ENCODE results near the gene MGLL. TPM values are rescaled to one million over a fixed set of nuclear protein-coding genes. Genes with fewer than 3 reads are reported as not detected.

MGLL gene
- total RNA-seq, 4 donors from 2014 or later, result 37.9 to 54.3 (median 45.2) TPM

DNA sequence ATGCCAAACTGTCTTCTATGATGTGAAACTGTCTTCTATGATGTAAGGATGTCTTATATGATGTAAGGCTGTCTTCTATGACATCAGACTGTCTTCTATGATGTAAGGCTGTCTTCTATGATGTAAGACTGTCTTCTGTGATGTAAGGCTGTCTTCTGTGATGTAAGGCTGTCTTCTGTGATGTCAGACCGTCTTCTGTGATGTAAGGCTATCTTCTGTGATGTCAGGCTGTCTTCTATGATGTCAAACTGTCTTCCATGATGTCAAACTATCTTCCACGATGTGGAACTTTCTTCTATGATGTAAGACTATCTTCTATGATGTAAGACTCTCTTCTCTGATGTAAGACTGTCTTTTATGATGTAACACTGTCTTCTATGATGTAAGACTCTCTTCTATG, 27.9 kb downstream of the MGLL start:
- 86% methylated on average over 2 of the region's 2 CpGs for WGBS
- no peaks in the 10 kb centered on the region for H3K36me3 ChIP-seq

DNA sequence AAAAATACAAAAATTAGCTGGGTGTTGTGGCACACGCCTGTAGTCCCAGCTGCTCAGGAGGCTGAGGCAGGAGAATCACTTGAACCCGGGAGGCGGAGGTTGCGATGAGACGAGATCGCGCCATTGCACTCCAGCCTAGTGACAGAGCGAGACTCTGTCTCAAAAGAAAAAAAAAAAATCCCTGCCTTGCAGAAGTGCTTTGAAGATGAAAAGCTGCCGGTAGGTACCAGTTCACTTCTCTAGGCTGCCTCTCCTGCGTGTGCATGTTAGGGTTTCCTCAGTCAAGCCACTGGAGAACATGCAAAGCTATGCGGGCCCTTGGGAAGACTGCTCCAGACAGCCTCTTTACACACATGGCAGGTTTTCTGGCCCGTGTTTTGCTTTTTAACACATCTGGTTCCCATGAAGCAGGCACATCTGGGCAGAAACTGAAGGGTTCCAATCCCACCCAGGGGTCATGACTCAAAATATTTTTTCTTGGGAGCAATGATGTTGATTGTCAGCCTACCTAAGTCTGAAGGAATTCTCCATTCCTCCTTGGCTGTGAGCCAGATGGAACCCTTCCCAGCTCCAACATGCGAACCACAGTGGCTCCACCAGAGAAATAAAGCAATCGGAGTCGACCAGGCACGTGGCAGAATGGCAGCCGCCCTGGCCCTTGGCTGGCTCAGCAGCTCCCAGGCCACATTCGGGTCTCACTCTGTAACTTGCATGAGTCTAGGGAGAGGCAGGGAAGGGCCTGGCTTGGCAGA, 29.6 kb downstream of the MGLL start:
- WGBS, result 58% methylated on average over 18 of the region's 18 CpGs
- H3K4me3 ChIP-seq, result no peak overlapping the region
- peak in 1 of 2 donors; percentile 6 for DNase-seq (ENCODE audit: low spot score in 2 of 2)
- H3K9me3 ChIP-seq, result no peaks in the 10 kb centered on the region
- no peaks in the 10 kb centered on the region for H3K36me3 ChIP-seq
- no peaks in the 10 kb centered on the region for H3K27me3 ChIP-seq
- peaks cover 33% of the 10 kb centered on the region for H3K4me1 ChIP-seq
- TF ChIP-seq EP300 (IDR thresholded peaks at IDR 0.05) (no peak), POLR2AphosphoS5 (IDR thresholded peaks at IDR 0.05) (peak in 2 of 3 donors; percentile 3 to 33)
- no peak overlapping the region for H3K27ac ChIP-seq

More for the DNA sequence above, 27.9 kb downstream of the MGLL start:
- Histone ChIP-seq H3K27ac (no peak overlapping the region), H3K4me3 (no peak overlapping the region), H3K27me3 (no peaks in the 10 kb centered on the region), H3K9me3 (no peaks in the 10 kb centered on the region), H3K4me1 (peaks cover 17% of the 10 kb centered on the region)
- TF ChIP-seq POLR2AphosphoS5 (IDR thresholded peaks at IDR 0.05), result no peak
- TF ChIP-seq EP300 (IDR thresholded peaks at IDR 0.05), result no peak
- TF ChIP-seq, protein P1, sequence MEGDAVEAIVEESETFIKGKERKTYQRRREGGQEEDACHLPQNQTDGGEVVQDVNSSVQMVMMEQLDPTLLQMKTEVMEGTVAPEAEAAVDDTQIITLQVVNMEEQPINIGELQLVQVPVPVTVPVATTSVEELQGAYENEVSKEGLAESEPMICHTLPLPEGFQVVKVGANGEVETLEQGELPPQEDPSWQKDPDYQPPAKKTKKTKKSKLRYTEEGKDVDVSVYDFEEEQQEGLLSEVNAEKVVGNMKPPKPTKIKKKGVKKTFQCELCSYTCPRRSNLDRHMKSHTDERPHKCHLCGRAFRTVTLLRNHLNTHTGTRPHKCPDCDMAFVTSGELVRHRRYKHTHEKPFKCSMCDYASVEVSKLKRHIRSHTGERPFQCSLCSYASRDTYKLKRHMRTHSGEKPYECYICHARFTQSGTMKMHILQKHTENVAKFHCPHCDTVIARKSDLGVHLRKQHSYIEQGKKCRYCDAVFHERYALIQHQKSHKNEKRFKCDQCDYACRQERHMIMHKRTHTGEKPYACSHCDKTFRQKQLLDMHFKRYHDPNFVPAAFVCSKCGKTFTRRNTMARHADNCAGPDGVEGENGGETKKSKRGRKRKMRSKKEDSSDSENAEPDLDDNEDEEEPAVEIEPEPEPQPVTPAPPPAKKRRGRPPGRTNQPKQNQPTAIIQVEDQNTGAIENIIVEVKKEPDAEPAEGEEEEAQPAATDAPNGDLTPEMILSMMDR (IDR thresholded peaks at IDR 0.05), result no peak
- no peak for TF ChIP-seq POLR2A (IDR thresholded peaks at IDR 0.05)
- no peak for DNase-seq (ENCODE audit: low spot score in 2 of 2)

DNA sequence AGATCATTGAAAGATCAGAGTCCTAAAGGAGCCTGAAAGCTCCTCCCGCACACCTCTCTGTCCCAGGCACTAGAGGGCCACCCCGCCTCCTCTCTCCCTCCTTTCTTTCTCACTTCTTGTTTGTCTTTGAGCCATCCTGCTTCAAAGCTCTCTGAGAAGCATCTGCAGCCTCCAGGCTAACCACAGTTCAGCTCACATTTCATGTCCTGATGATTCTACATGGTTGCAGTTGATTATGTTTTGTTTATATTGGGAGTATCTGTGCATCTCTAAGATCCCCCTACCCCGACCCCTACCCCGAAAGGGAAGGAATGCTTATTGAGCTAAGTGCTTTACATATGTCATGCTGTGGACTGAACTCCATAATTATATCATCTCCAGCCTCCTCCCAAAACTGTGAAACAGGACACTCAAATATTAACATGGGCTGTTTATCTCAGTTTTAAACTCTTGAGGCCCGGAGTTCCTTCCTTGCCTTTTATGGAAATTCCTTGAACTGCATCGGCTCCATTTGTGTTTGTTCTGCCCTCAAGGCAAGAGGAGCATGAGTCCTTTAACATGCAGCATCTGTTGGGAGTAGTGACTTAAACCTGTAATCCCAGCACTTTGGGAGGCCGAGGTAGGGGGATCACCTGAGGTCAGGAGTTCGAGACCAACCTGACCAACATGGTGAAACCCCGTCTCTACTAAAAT, 30.9 kb downstream of the MGLL start:
- WGBS, result 61% methylated on average over 9 of the region's 9 CpGs
- Histone ChIP-seq H3K27ac (no peak overlapping the region), H3K4me1 (peaks cover 47% of the 10 kb centered on the region), H3K27me3 (no peaks in the 10 kb centered on the region), H3K9me3 (no peaks in the 10 kb centered on the region), H3K36me3 (no peaks in the 10 kb centered on the region), H3K4me3 (no peak overlapping the region)
- DNase-seq (ENCODE audit: low spot score in 2 of 2), result peak in 1 of 2 donors; percentile 52
- TF ChIP-seq, protein P1 (IDR thresholded peaks at IDR 0.05), result no peak
- TF ChIP-seq EP300 (IDR thresholded peaks at IDR 0.05) (no peak), POLR2AphosphoS5 (IDR thresholded peaks at IDR 0.05) (no peak), POLR2A (IDR thresholded peaks at IDR 0.05) (no peak)

DNA sequence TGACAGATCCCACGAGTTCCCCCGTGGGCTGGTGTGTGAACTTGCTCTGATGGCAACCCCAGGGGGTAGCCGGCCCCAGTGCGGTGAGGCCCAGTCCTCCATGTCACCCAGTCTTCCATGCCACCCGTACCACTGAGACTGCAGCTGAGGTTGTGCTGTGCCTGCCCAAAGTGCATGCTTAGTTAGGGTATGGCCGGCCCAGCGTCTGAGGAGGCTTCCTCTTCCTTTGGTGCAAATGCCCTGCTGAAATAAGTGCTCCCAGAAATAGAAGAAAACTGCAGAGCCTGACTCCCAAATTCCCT, 31.5 kb downstream of the MGLL start:
- no peak overlapping the region for H3K27ac ChIP-seq
- DNase-seq (ENCODE audit: low spot score in 2 of 2), result peak in 1 of 2 donors; percentile 74

DNA sequence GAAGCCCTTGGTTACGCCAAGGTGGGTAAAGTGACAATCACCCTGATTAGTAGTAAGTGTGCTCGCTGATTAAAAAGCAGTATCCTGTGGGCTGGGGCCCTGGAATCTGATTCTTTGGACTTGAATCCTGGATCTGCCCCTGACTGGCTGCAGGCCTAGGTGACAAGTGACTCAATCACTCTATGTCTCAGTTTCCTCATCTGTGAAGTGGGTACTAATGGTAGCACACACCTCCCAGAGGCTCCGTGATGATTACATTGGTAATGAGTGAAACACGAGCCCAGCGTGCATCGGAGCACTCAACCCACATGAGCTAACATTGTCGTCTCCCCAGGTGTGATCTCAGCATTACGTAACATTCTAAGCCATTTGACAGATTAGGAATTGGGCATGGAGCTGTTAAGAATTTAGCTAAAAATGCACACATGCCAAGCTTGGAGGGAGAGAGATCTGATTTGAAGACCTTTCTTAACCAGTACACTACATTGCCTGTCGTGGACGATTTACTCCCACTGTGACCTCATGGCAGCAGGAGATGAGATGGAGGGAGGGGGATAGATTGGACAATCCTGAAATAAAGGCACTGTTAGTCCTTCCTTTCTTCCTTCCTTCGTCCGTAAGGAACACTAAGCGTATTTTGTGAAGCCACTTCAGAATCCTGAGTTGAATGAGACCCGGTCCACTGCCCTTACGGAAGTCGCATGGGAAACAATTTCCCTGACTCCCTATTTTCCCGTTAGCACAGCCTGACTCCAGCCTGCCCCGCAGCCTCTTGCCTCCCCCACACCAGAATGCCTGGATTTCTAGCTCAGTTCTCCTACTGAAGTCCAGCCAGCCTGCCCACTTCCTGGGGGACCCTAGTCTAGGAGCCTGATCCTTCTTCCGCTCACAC, 32.1 kb downstream of the MGLL start:
- peaks cover 57% of the 10 kb centered on the region for H3K4me1 ChIP-seq
- DNase-seq (ENCODE audit: low spot score in 2 of 2), result peak in 1 of 2 donors; percentile 53
- no peaks in the 10 kb centered on the region for H3K27me3 ChIP-seq
- no peak for TF ChIP-seq POLR2A (IDR thresholded peaks at IDR 0.05)
- TF ChIP-seq, protein P1 (IDR thresholded peaks at IDR 0.05), result no peak
- no peak for TF ChIP-seq EP300 (IDR thresholded peaks at IDR 0.05)
- TF ChIP-seq POLR2AphosphoS5 (IDR thresholded peaks at IDR 0.05), result no peak
- H3K36me3 ChIP-seq, result no peaks in the 10 kb centered on the region
- no peak overlapping the region for H3K27ac ChIP-seq
- H3K9me3 ChIP-seq, result no peaks in the 10 kb centered on the region
- 96% methylated on average over 19 of the region's 19 CpGs for WGBS
- H3K4me3 ChIP-seq, result no peak overlapping the region

More for the DNA sequence above, 31.5 kb downstream of the MGLL start:
- H3K4me1 ChIP-seq, result peaks cover 51% of the 10 kb centered on the region
- no peaks in the 10 kb centered on the region for H3K9me3 ChIP-seq
- TF ChIP-seq EP300 (IDR thresholded peaks at IDR 0.05) (no peak), POLR2A (IDR thresholded peaks at IDR 0.05) (no peak), POLR2AphosphoS5 (IDR thresholded peaks at IDR 0.05) (no peak)
- TF ChIP-seq, protein P1 (IDR thresholded peaks at IDR 0.05), result no peak
- H3K4me3 ChIP-seq, result no peak overlapping the region
- H3K36me3 ChIP-seq, result no peaks in the 10 kb centered on the region
- H3K27me3 ChIP-seq, result no peaks in the 10 kb centered on the region
- 95% methylated on average over 7 of the region's 7 CpGs for WGBS

All from suprapubic skin (tissue), 4 donors.